Loucy (cell line): ENCODE measurements around the gene GPSM3.

Source experiments
- H2AFZ ChIP-seq: fragments of 200-600 bp; sonication (generic); 2 replicates; pipeline ENCODE4 v1.6.0; 2016; ENCODE audit warnings: antibody characterized with exemption, mild to moderate bottlenecking, low read length, moderate library complexity
- H3F3A ChIP-seq: fragments of 200-600 bp; 2 replicates; pipeline ENCODE4 v1.6.0; 2016; ENCODE audit warnings: antibody characterized with exemption, low read depth, mild to moderate bottlenecking
- H3K27me3 ChIP-seq: fragments of 200-600 bp; sonication (generic); 2 replicates; pipeline ENCODE4 v1.6.1; 2014; ENCODE audit warnings: low read length, mild to moderate bottlenecking; ENCODE audit not compliant: insufficient read depth, poor library complexity, severe bottlenecking
- H3K36me3 ChIP-seq: fragments of 200-600 bp; sonication (generic); 2 replicates; pipeline ENCODE4 v1.6.1; 2016; ENCODE audit warnings: low read length; ENCODE audit not compliant: insufficient read depth
- H3K4me1 ChIP-seq: fragments of 200-600 bp; sonication (generic); 2 replicates; pipeline ENCODE4 v1.5.1; 2014; ENCODE audit warnings: low read length, mild to moderate bottlenecking; ENCODE audit not compliant: insufficient read depth, poor library complexity, severe bottlenecking
- H3K4me2 ChIP-seq: fragments of 200-600 bp; sonication (generic); 2 replicates; pipeline ENCODE4 v1.6.0; 2014; ENCODE audit warnings: antibody characterized with exemption, low read length, low read depth, mild to moderate bottlenecking; ENCODE audit not compliant: poor library complexity, severe bottlenecking
- H3K4me3 ChIP-seq: fragments of 200-600 bp; sonication (generic); 2 replicates; pipeline ENCODE4 v1.5.1; 2014; ENCODE audit warnings: low read length, mild to moderate bottlenecking, mixed read lengths; ENCODE audit not compliant: poor library complexity, severe bottlenecking
- H3K79me2 ChIP-seq: fragments of 200-600 bp; sonication (generic); 2 replicates; pipeline ENCODE4 v1.6.1; 2014; ENCODE audit warnings: low read length; ENCODE audit not compliant: insufficient read depth
- H3K9ac ChIP-seq: fragments of 200-600 bp; sonication (generic); 2 replicates; pipeline ENCODE4 v1.6.0; 2014; ENCODE audit warnings: mild to moderate bottlenecking, low read depth, low read length, moderate library complexity; ENCODE audit not compliant: poor library complexity, severe bottlenecking
- H3K9me2 ChIP-seq: fragments of 200-600 bp; sonication (generic); replicated peaks from 2 replicates; pipeline ENCODE4 v1.6.1; 2016; ENCODE audit warnings: low read depth, low read length, mixed read lengths
- H3K9me3 ChIP-seq: fragments of 200-600 bp; sonication (generic); 2 replicates; pipeline ENCODE4 v1.6.1; 2014; ENCODE audit warnings: mild to moderate bottlenecking, antibody characterized with exemption, low read length, low read depth; ENCODE audit not compliant: insufficient read depth
- H4K20me1 ChIP-seq: fragments of 200-600 bp; sonication (generic); 2 replicates; pipeline ENCODE4 v1.6.0; 2014; ENCODE audit warnings: antibody characterized with exemption, low read length, mild to moderate bottlenecking; ENCODE audit not compliant: insufficient read depth, poor library complexity, severe bottlenecking
- CTCF ChIP-seq: fragments of 200-600 bp; sonication (generic); conservative IDR thresholded peaks from 2 replicates; pipeline ENCODE4 v1.5.1; 2014; ENCODE audit warnings: mild to moderate bottlenecking, antibody characterized with exemption, low read length
- EZH2phosphoT487 ChIP-seq: fragments of 200-600 bp; IDR thresholded peaks from 2 replicates; pipeline ENCODE4 v1.6.1; 2018; ENCODE audit warnings: antibody characterized with exemption, mild to moderate bottlenecking, moderate library complexity, borderline replicate concordance

Gene GPSM3

GRCh38 chr6:32215617-32216016 is 23.2 kb upstream of the GPSM3 start:
- no peaks in the 10 kb centered on the region for H3F3A ChIP-seq
- no peaks in the 10 kb centered on the region for H4K20me1 ChIP-seq
- no peak overlapping the region for H3K4me2 ChIP-seq
- TF ChIP-seq EZH2phosphoT487 (no peak), CTCF (no peak)
- no peak overlapping the region for H2AFZ ChIP-seq
- no peaks in the 10 kb centered on the region for H3K9me3 ChIP-seq
- no peaks in the 10 kb centered on the region for H3K36me3 ChIP-seq
- H3K9me2 ChIP-seq, result no peaks in the 10 kb centered on the region
- no peaks in the 10 kb centered on the region for H3K4me1 ChIP-seq
- H3K4me3 ChIP-seq, result no peak overlapping the region
- no peaks in the 10 kb centered on the region for H3K79me2 ChIP-seq
- H3K9ac ChIP-seq, result no peak overlapping the region
- H3K27me3 ChIP-seq, result no peaks in the 10 kb centered on the region

GRCh38 chr6:32214126-32214525 is 21.7 kb upstream of the GPSM3 start:
- no peaks in the 10 kb centered on the region for H3K79me2 ChIP-seq
- H3K9me3 ChIP-seq, result no peaks in the 10 kb centered on the region
- no peak overlapping the region for H3K4me3 ChIP-seq
- H4K20me1 ChIP-seq, result no peaks in the 10 kb centered on the region
- no peaks in the 10 kb centered on the region for H3F3A ChIP-seq
- no peaks in the 10 kb centered on the region for H3K36me3 ChIP-seq
- H3K4me2 ChIP-seq, result no peak overlapping the region
- H3K9me2 ChIP-seq, result no peaks in the 10 kb centered on the region
- no peaks in the 10 kb centered on the region for H3K4me1 ChIP-seq
- H3K27me3 ChIP-seq, result no peaks in the 10 kb centered on the region
- TF ChIP-seq EZH2phosphoT487 (no peak), CTCF (no peak)
- H3K9ac ChIP-seq, result no peak overlapping the region
- H2AFZ ChIP-seq, result no peak overlapping the region

GRCh38 chr6:32213649-32214048 is 21.2 kb upstream of the GPSM3 start:
- Histone ChIP-seq H3K79me2 (no peaks in the 10 kb centered on the region), H4K20me1 (no peaks in the 10 kb centered on the region), H3K27me3 (no peaks in the 10 kb centered on the region), H3K4me2 (no peak overlapping the region), H3K9ac (no peak overlapping the region), H3F3A (no peaks in the 10 kb centered on the region), H3K4me1 (no peaks in the 10 kb centered on the region), H3K9me2 (no peaks in the 10 kb centered on the region), H3K36me3 (no peaks in the 10 kb centered on the region), H2AFZ (no peak overlapping the region), H3K4me3 (no peak overlapping the region), H3K9me3 (no peaks in the 10 kb centered on the region)
- no peak for TF ChIP-seq EZH2phosphoT487
- no peak for TF ChIP-seq CTCF
